ENCODE data around the gene CLEC3A.
"Not testable (repeated sequence)": the region's sequence is repeated elsewhere in the genome, so short reads cannot be mapped to it uniquely, and the experiment has no call there.

Gene CLEC3A, protein sequence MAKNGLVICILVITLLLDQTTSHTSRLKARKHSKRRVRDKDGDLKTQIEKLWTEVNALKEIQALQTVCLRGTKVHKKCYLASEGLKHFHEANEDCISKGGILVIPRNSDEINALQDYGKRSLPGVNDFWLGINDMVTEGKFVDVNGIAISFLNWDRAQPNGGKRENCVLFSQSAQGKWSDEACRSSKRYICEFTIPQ

DNA sequence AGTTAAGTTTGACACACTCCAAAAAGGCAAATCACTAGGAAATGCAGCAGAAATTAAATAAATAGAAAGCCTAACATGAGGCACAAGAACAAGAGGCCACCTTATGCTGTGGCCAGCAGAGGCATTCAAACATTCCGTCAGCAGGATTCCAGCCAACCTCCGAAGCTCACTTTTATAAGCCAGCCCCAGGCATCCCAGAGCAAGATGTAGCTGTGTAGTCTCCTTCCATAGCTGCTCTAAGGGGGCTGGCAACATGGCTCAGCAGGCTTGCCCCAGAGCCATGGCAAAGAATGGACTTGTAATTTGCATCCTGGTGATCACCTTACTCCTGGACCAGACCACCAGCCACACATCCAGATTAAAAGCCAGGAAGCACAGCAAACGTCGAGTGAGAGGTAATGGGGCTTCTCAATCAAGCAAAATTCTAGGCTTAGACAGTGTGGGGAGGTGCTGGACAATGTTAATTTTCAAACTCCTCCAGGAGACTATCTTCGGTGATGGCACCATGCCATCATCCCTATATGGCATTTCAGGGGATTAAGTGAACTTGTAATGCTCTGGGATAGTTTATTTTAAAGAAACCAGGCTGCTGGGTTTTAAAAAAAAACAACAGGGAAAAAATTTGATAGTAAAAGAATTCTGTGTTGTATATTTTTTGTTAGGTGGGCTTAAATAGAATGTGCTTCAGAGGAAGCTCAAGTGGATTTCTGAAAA, at the start of gene CLEC3A:
TSS of gene CLEC3A (plus strand) at position 202 of the 714 bp plus-strand sequence. CDS start at position 281, 79 bp downstream.
- no CpG with 5 or more reads among the region's 5 CpGs for WGBS (ENCODE audit: insufficient coverage, insufficient read length)
- DNase-seq (ENCODE audit: low read depth, low spot score) = no peak

DNA sequence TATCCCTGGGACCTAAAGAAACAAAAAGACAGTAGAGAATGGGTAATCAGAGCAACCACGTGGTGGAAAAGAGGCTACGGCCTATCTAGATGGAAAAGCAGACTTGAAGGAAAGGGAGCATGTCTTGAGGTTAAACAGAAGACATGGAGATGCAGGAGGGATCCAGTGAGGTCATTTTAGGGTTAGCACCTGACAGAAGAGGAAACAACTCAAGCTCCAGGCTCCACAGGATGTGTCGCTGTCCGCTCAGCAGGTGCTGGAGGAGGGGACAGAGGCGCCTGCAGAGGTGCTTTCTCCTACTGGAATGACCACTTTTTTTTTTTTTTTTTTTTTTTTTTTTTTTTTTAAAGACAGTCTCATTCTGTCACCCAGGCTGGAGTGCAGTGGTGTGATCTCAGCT, 47.5 kb upstream of the CLEC3A start:
- no peak overlapping the region for H3K4me3 ChIP-seq (ENCODE audit: low read length)
- H3K9me3 ChIP-seq (ENCODE audit: control insufficient read depth, insufficient read depth, low read length) = no peaks in the 10 kb centered on the region
- no CpG with 5 or more reads among the region's 5 CpGs for WGBS (ENCODE audit: insufficient coverage, insufficient read length)
- H3K4me1 ChIP-seq (ENCODE audit: control insufficient read depth, insufficient read depth, low read length) = peaks cover 4% of the 10 kb centered on the region; the same call in 1 of the 2 replicates
- no peaks in the 10 kb centered on the region for H3K27me3 ChIP-seq (ENCODE audit: control insufficient read depth, insufficient read depth, low read length)
- H3K36me3 ChIP-seq (ENCODE audit: control insufficient read depth, insufficient read depth, low read length) = no peaks in the 10 kb centered on the region
- no peak for DNase-seq (ENCODE audit: low read depth, low spot score)
- no peak overlapping the region for H3K27ac ChIP-seq (ENCODE audit: low read length)

More for the DNA sequence above, at the start of gene CLEC3A:
- no peaks in the 10 kb centered on the region for H3K4me1 ChIP-seq (ENCODE audit: control insufficient read depth, insufficient read depth, low read length)
- no peak within 1 kb of the TSS for H3K4me3 ChIP-seq (ENCODE audit: low read length)
- no peaks in the 10 kb centered on the region for H3K36me3 ChIP-seq (ENCODE audit: control insufficient read depth, insufficient read depth, low read length)
- H3K27ac ChIP-seq (ENCODE audit: low read length) = no peak within 1 kb of the TSS
- no peaks in the 10 kb centered on the region for H3K9me3 ChIP-seq (ENCODE audit: control insufficient read depth, insufficient read depth, low read length)
- H3K27me3 ChIP-seq (ENCODE audit: control insufficient read depth, insufficient read depth, low read length) = no peaks in the 10 kb centered on the region

DNA sequence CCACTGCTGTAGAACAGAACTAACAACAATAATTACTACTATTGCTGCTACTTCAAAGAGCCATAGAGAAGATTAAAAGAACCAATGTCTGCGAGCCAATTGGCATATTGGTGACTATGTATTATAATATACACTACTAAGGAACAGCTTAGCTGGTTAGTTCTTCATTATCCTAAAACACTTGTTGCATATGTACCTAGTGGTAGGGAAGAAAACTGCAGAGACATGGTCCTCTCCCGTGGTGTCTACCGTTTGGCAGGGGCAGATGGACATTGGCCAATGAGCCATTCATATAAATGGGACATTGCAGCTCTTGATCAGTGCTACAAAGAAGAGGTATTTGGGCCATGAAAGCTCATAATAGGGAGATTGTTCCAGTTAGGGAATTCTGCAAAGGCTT, 46.4 kb upstream of the CLEC3A start:
- H3K36me3 ChIP-seq (ENCODE audit: control insufficient read depth, insufficient read depth, low read length) = no peaks in the 10 kb centered on the region
- WGBS (ENCODE audit: insufficient coverage, insufficient read length) = no CpG with 5 or more reads among the region's 3 CpGs
- H3K4me1 ChIP-seq (ENCODE audit: control insufficient read depth, insufficient read depth, low read length) = peaks cover 4% of the 10 kb centered on the region; the same call in 1 of the 2 replicates
- no peaks in the 10 kb centered on the region for H3K27me3 ChIP-seq (ENCODE audit: control insufficient read depth, insufficient read depth, low read length)
- no peaks in the 10 kb centered on the region for H3K9me3 ChIP-seq (ENCODE audit: control insufficient read depth, insufficient read depth, low read length)
- no peak overlapping the region for H3K27ac ChIP-seq (ENCODE audit: low read length)
- H3K4me3 ChIP-seq (ENCODE audit: low read length) = no peak overlapping the region
- no peak for DNase-seq (ENCODE audit: low read depth, low spot score)

DNA sequence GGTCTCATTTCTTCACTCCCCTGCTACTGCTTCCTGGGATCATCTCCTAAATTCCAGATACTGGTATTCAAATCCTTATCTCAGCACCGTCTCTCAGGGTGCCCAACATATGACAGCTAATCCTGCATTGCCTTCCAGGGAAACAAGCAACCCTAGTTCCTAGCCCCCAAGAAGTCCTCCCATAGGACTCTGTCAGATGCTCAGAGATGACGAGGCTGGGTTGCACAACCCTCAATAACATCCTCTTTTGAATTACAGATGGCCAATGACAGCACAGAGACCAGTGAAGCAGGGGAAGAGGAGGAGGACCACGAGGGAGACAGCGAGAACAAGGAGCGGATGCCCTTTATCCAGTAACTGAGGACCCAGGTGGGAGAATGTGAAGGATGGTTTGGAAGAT, 45.0 kb upstream of the CLEC3A start:
- DNase-seq (ENCODE audit: low read depth, low spot score) = no peak
- Histone ChIP-seq H3K4me3 (ENCODE audit: low read length) (no peak overlapping the region), H3K27ac (ENCODE audit: low read length) (no peak overlapping the region), H3K36me3 (ENCODE audit: control insufficient read depth, insufficient read depth, low read length) (no peaks in the 10 kb centered on the region), H3K4me1 (ENCODE audit: control insufficient read depth, insufficient read depth, low read length) (peaks cover 1% of the 10 kb centered on the region; the same call in 1 of the 2 replicates), H3K27me3 (ENCODE audit: control insufficient read depth, insufficient read depth, low read length) (no peaks in the 10 kb centered on the region), H3K9me3 (ENCODE audit: control insufficient read depth, insufficient read depth, low read length) (no peaks in the 10 kb centered on the region)
- no CpG with 5 or more reads among the region's 5 CpGs for WGBS (ENCODE audit: insufficient coverage, insufficient read length)

DNA sequence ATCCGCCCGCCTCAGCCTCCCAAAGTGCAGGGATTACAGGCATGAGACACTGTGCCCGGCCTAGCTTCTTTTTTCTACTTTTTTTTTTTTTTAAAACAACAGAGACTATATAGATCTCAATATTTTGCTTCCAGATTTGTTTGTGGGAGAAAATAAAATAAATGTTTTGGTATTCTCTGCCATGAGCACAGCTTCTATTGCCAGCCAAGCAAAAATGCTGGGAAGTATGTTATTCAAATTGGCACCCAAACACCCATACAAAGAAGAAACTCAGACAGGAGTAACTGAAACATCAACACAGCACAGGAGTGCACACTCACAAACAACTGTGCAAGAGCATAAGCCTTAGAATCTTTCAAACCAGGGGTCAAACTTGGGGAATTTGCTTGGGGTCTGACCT, 37.2 kb upstream of the CLEC3A start:
- Histone ChIP-seq H3K27me3 (ENCODE audit: control insufficient read depth, insufficient read depth, low read length) (no peaks in the 10 kb centered on the region), H3K4me3 (ENCODE audit: low read length) (no peak overlapping the region), H3K4me1 (ENCODE audit: control insufficient read depth, insufficient read depth, low read length) (no peaks in the 10 kb centered on the region), H3K27ac (ENCODE audit: low read length) (no peak overlapping the region), H3K9me3 (ENCODE audit: control insufficient read depth, insufficient read depth, low read length) (no peaks in the 10 kb centered on the region), H3K36me3 (ENCODE audit: control insufficient read depth, insufficient read depth, low read length) (no peaks in the 10 kb centered on the region)
- no CpG with 5 or more reads among the region's 3 CpGs for WGBS (ENCODE audit: insufficient coverage, insufficient read length)
- no peak for DNase-seq (ENCODE audit: low read depth, low spot score)

DNA sequence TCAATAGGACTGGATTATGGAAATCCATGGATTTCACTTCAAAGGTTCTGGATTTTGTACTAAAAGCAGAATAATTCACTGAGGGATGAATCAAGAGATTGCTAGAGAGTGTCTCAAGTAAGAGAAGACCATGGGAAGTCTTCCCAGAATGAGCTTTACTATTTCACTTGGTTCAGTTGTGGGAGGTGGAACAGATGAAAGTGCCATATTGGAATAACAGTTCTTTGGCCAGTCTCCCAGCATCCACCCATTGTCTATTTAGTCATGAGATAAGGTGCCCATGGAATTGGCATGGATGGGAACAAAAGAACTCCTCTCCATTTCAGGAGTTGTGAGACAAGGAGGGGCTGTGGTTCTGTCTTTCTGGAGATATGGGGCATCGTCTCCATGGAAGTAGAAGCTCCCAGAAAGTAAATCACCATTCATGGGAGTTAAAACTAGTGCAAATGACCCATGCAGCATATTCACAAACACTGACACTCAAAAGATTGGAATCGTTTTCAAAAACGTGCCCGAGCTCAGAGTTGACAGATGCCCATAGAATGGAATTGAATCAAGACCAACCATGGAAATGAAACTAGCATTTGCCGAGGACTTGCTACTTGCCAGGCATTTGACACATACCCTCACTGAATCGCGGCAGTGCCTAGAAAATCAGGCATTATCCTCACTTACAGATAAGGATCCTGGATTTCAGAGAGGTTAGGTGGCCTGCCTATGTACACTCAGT, 36.2 kb upstream of the CLEC3A start:
- Histone ChIP-seq H3K36me3 (ENCODE audit: control insufficient read depth, insufficient read depth, low read length) (no peaks in the 10 kb centered on the region), H3K4me3 (ENCODE audit: low read length) (no peak overlapping the region), H3K4me1 (ENCODE audit: control insufficient read depth, insufficient read depth, low read length) (no peaks in the 10 kb centered on the region), H3K9me3 (ENCODE audit: control insufficient read depth, insufficient read depth, low read length) (no peaks in the 10 kb centered on the region; the same call in 1 of the 2 replicates), H3K27me3 (ENCODE audit: control insufficient read depth, insufficient read depth, low read length) (no peaks in the 10 kb centered on the region), H3K27ac (ENCODE audit: low read length) (no peak overlapping the region)
- DNase-seq (ENCODE audit: low read depth, low spot score) = no peak
- no CpG with 5 or more reads among the region's 7 CpGs for WGBS (ENCODE audit: insufficient coverage, insufficient read length)

DNA sequence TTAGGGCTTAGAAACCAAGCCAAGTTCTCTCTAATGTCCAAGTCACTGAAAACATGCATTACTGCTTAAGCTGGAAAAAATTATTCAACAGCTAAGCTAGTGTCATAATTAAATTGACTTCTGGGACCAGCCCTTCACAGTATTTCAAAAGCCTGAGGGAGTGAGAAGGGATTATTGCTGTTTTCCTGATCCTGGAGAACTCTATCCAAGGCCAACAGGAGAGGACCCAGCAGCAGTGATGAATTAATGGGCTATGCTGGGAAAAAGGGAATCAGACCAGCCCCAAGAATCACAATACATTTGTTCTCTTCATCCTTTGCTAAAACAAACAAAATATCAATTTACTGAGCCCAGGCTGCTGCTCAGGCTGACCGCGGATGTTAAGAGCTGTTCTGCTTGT, 34.5 kb upstream of the CLEC3A start:
- Histone ChIP-seq H3K36me3 (ENCODE audit: control insufficient read depth, insufficient read depth, low read length) (no peaks in the 10 kb centered on the region), H3K27me3 (ENCODE audit: control insufficient read depth, insufficient read depth, low read length) (no peaks in the 10 kb centered on the region), H3K4me1 (ENCODE audit: control insufficient read depth, insufficient read depth, low read length) (no peaks in the 10 kb centered on the region), H3K4me3 (ENCODE audit: low read length) (no peak overlapping the region), H3K27ac (ENCODE audit: low read length) (no peak overlapping the region), H3K9me3 (ENCODE audit: control insufficient read depth, insufficient read depth, low read length) (no peaks in the 10 kb centered on the region; the same call in 1 of the 2 replicates)
- no CpG with 5 or more reads among the region's 2 CpGs for WGBS (ENCODE audit: insufficient coverage, insufficient read length)
- no peak for DNase-seq (ENCODE audit: low read depth, low spot score)

DNA sequence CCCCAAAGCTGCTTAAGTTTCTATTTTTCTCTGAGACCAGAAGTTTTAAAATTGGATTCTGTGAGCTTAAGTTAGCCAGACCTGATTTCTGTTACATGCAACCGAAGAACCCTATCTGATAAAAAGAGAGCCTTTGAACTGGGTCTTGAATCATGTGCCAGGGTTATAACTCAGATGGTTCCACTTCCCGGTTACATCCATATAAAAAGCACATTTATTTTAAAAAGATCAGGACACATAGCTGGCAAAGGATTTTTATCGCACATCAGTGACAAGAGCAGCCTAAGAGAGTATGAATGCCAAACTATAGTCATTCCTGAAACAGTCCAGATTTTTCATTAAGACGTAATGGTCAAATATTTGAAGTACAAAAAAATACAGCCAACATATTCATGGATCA, 32.5 kb upstream of the CLEC3A start:
- Histone ChIP-seq H3K4me3 (ENCODE audit: low read length) (no peak overlapping the region), H3K4me1 (ENCODE audit: control insufficient read depth, insufficient read depth, low read length) (0 out of 2 replicates have a peak, but pooled peaks cover 2% of the 10 kb centered on the region), H3K9me3 (ENCODE audit: control insufficient read depth, insufficient read depth, low read length) (no peaks in the 10 kb centered on the region; the same call in 1 of the 2 replicates), H3K36me3 (ENCODE audit: control insufficient read depth, insufficient read depth, low read length) (no peaks in the 10 kb centered on the region), H3K27me3 (ENCODE audit: control insufficient read depth, insufficient read depth, low read length) (no peaks in the 10 kb centered on the region), H3K27ac (ENCODE audit: low read length) (no peak overlapping the region)
- DNase-seq (ENCODE audit: low read depth, low spot score) = no peak
- no CpG with 5 or more reads among the region's 4 CpGs for WGBS (ENCODE audit: insufficient coverage, insufficient read length)

DNA sequence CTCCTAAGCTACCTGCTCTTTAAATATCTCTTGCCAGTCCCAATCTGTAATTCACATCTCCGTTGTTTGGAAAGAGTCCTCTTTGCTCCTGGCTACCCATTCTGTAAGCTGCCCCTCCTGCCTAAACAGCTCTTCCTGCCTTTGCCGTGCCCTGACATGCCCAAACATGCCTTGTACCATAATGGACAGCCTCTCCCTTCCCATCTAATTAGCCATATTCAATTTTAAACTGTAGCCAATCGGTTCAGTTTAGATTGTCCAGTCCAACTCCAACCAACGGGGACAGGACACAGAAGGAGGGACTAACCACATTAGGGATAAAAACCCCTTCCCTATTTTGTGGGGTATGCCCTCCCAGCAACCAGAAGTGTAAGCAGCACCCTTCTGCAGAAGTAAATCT, 30.6 kb upstream of the CLEC3A start:
- no peak for DNase-seq (ENCODE audit: low read depth, low spot score)
- no CpG with 5 or more reads among the region's 4 CpGs for WGBS (ENCODE audit: insufficient coverage, insufficient read length)
- Histone ChIP-seq H3K36me3 (ENCODE audit: control insufficient read depth, insufficient read depth, low read length) (no peaks in the 10 kb centered on the region), H3K4me3 (ENCODE audit: low read length) (no peak overlapping the region), H3K4me1 (ENCODE audit: control insufficient read depth, insufficient read depth, low read length) (0 out of 2 replicates have a peak, but pooled peaks cover 2% of the 10 kb centered on the region), H3K27me3 (ENCODE audit: control insufficient read depth, insufficient read depth, low read length) (no peaks in the 10 kb centered on the region), H3K9me3 (ENCODE audit: control insufficient read depth, insufficient read depth, low read length) (peaks cover 2% of the 10 kb centered on the region), H3K27ac (ENCODE audit: low read length) (peak overlapping the region; percentile 53)

DNA sequence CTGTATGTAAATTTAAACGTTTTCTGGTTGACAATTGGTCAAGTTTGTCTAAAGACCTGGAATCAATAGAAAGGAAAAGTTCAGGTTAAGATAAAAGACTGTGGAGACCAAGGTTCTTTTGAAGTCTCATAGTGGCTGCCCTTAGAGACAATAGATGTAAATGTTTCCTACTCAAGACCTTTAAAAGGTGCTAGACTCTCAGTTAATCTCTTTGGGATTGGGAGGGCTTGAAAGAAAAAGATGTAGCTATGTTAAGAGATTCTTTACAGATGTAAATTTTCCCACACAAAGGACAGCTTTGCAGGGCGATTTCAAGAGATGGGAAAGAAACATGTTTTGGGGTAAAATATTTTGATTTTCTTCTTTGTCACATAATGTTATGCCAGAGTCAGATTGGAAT, 30.0 kb upstream of the CLEC3A start:
- not testable (repeated sequence) for H3K36me3 ChIP-seq (ENCODE audit: control insufficient read depth, insufficient read depth, low read length); H3K27me3 ChIP-seq (ENCODE audit: control insufficient read depth, insufficient read depth, low read length); H3K4me3 ChIP-seq (ENCODE audit: low read length); H3K9me3 ChIP-seq (ENCODE audit: control insufficient read depth, insufficient read depth, low read length); H3K27ac ChIP-seq (ENCODE audit: low read length); H3K4me1 ChIP-seq (ENCODE audit: control insufficient read depth, insufficient read depth, low read length); DNase-seq (ENCODE audit: low read depth, low spot score)
- no CpG with 5 or more reads among the region's 2 CpGs for WGBS (ENCODE audit: insufficient coverage, insufficient read length)

All from iPS DF 6.9 (cell line).